HCT116 (cell line): ENCODE measurements around the gene DLG2.

Source experiments
- ZNF274 ChIP-seq: fragments of 200-500 bp; sonication (Bioruptor generic); IDR thresholded peaks from 2 replicates; pipeline ENCODE4 v1.6.1; 2014; ENCODE audit warnings: mild to moderate bottlenecking, low read depth, low read length, inconsistent platforms
- TF ChIP-seq, protein P1 (sequence below), 3 experiments: fragments of 200-600 bp in 1 of 3; sonication (generic) in 1 of 3; IDR thresholded peaks in 2 of 3; conservative IDR thresholded peaks in 1 of 3; 2 replicates each; pipeline ENCODE4 v1.5.1; 2012 to 2017; ENCODE audit warnings: low read depth in 2 of 3, low read length in 2 of 3, antibody characterized with exemption in 1 of 3, borderline replicate concordance in 1 of 3, control low read depth in 1 of 3, mild to moderate bottlenecking in 1 of 3, mixed read lengths in 1 of 3, mixed run types in 1 of 3, moderate library complexity in 1 of 3; ENCODE audit not compliant: insufficient read depth in 1 of 3

DNA sequence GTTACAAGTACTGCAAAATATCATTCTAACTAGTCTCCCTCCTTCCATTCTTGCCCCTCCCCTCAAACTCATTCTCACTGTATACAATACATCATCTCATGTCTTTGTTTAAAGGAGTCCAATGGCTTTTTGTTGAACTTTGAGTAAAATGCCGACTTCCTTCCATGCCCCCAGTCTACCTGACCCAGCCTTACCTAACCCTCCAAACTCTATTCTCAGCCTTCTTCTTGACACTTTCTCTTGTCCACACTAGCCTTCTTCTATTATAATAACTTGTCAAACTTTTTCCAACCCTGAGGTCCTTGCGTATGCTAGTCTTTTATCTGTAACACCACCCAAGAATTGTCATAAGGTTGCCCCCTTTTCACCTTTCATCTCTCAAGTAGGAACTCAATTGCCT is 1329.6 kb downstream of the DLG2 start:
- no peak for TF ChIP-seq ZNF274
- TF ChIP-seq, protein P1, sequence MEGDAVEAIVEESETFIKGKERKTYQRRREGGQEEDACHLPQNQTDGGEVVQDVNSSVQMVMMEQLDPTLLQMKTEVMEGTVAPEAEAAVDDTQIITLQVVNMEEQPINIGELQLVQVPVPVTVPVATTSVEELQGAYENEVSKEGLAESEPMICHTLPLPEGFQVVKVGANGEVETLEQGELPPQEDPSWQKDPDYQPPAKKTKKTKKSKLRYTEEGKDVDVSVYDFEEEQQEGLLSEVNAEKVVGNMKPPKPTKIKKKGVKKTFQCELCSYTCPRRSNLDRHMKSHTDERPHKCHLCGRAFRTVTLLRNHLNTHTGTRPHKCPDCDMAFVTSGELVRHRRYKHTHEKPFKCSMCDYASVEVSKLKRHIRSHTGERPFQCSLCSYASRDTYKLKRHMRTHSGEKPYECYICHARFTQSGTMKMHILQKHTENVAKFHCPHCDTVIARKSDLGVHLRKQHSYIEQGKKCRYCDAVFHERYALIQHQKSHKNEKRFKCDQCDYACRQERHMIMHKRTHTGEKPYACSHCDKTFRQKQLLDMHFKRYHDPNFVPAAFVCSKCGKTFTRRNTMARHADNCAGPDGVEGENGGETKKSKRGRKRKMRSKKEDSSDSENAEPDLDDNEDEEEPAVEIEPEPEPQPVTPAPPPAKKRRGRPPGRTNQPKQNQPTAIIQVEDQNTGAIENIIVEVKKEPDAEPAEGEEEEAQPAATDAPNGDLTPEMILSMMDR (IDR thresholded peaks at IDR 0.05 in 2 of 3, conservative IDR thresholded peaks at IDR 0.05 in 1 of 3; ENCODE audit: borderline replicate concordance in 1 of 3, insufficient read depth in 1 of 3, low read depth in 2 of 3, low read length in 2 of 3), result no peak
